GM21825 (cell line): Measurements from ENCODE around the gene NR4A2.
"Not testable (repeated sequence)": the region's sequence is repeated elsewhere in the genome, so short reads cannot be mapped to it uniquely, and the experiment has no call there.

Experiments
- ATAC-seq: cut with Tn5 transposase; IDR thresholded peaks from one replicate; pipeline ENCODE4 v1.9.1; 2021; ENCODE audit warnings: mild to moderate bottlenecking, moderate library complexity; ENCODE audit not compliant: unreplicated experiment

The NR4A2 gene

DNA sequence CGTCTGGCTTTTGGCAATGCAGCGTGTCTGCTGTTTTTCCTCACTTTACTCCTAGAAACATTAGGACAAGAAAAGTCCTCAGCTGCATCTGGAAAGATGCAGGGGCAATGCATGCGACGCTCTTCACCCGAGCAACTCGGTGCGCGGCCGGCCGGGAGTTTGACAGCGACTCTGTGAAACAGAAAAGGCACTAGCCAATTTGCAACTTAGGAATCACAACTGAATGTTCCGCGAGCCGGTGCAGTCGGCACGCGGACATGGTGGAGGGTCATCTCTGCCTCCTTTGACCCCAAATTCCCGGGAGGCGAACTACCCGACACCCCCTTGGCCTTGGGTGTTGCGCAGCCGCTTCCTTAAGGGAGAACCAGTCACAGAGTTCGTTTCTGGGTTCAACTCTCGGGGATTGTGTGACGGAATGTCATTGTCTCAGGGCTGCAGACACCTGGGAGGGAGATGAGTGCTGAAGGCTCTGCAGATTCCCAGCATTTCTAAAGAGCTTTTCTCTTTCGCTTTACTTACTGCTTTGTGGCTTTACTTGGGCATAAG lies 9.8 kb downstream of the NR4A2 start:
- no peak for ATAC-seq

DNA sequence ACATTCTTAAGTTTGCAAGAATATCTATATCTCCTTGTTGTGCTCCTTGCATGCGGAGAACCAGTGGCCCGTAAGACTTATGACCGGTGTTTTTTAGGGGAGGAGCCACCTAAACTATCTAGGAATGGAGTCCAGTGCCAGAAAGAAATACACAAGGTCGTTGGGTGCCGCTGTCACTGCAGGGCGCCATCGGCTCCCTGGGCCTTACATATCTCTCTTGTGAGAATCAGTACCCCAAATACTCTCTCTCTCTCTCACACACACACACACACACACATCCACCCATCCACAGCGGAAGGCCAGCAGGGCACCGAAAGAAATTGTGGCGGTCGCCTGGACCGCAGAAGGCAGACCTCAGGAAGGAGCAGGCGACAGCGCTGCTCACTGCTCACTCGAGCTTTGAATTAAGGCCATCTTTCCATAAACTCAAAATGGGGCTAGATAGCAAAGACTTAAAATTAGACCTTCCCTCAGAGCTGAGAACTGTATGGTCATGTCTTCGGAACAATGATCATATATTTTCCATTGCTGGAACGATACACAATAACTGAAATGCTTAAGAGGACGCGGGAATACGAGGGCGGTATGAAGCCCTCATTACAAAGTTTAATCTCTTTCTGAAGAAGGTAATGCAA lies 10.4 kb downstream of the NR4A2 start:
- peak; percentile 78 for ATAC-seq

DNA sequence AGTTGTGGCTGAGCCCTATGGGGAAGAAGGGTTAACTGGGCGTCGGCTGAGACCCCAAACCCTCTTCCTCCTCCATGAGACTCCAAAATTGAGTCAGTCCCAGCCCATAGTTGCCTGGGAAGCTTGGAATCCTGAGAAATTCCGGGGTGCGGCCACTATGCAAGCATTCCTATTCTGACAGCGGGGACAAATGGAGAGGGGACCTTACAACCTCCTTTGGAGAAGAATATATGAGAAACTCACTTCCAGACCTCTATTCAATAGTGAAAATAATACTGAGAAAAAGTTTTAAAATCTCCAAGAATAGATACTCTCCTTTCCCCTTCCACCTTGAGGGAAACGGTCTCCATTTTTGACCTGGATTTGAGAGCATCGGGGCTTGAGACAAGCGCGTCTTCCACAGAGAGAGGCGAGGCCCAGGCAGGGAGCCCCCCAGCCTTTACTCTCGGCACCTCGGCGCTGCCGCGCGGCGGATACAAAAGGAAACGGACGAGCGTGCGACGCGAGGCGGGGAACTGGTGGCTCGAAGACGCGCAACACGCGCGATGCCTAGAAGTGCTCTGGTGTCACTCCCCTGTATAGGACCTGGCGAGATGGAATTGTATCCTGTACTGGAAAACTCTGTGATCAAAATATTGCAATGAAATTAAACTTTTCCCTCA lies 11.1 kb downstream of the NR4A2 start:
- ATAC-seq: no peak

DNA sequence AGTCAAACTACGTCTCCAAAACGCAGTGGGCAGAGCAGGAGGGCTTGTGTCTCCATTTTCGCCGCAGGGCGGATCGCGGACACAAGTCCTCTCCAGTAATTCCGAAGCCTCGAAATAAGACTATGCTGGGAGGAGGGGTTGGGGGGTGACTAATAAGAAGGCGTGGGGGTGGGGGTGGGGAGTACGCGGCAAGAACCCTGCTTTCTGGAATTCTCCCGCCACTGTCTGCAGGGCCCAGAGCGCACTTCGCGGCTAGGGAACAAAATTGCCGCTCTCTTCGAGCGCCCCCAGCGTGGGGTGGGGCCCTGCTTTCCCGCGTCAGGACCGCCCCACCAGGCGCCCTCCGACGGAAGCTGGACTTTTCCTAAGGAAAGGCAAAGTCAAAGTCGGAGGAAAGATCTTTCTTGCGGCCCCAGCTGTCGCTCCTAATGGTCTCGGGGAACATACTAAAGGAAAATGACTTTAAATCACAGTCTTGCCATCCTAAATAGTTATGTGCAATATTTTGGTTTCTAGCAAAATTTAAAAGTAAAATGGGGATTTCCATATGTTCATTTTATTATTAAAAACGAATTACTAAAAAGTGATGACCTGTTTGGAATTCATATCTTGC lies 11.9 kb downstream of the NR4A2 start:
- ATAC-seq: no peak

DNA sequence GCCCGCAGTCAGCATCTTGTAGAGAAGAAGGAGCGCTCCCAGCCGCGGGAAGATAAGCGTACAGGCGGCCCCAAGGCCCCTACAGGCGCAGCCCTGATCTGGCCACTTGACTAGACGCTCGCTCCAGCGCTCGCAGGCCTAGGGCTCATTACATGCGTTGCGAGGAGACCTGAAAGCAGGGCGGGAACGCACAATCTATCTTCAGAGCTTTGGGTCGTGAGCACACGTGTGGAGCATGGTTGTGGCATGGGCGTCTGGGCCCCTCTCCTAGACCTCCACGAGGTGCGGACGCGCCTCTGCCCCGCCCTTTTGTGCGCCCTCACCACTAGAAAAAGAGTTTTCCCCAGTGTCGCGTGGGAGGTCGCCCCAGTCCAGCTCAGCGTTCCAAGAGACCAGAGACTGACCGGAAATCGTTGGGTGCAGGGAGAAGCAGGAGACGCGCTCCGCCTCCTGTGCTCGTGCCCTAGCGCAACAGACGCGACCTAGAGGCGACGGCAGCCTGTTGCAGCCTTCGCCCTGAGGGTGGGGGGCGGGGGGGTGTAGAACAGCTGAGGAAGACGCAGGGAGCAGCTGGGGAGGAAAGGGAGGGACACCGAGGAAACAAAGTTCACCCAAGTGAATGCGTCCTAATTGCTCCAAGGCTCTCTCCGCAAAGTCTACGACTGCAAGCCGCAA lies 12.6 kb downstream of the NR4A2 start:
- no peak for ATAC-seq

DNA sequence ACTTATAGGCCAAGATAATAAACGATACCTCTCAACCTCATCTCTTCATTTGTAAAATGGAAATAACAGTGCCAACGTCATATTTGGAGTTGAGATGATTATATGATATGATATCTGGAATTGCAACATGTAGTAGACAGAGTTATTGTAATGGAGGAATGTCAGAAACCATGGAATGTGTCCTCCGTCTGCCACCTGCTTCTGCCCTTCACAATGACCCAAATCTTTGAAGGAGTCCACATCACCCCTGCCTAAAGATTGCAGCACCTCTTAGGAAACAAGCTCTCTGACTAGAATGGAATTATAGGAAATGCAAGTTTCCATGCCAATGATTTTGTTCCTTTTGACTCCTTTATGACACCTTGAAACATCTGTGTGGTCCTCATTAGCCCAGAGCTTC lies 14.9 kb downstream of the NR4A2 start:
- no peak for ATAC-seq

DNA sequence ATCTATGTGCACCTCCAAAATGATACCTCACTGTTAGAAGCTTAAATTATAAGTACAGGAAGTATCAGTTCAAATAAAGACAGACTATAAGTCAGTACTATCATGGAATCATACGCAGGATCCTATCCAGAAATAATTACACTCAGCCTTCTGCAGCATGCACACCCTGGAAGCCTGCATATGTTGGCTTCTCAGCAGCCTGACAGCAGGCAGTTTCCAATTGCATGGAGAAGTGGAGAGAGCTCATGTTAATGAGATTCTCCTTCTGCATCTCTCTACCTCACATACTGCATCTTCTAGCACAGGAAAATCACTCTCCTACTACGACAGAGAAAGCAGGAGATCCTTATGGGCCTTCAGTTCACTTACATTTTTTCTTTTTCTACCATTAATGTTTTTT lies 20.5 kb downstream of the NR4A2 start:
- ATAC-seq: no peak

DNA sequence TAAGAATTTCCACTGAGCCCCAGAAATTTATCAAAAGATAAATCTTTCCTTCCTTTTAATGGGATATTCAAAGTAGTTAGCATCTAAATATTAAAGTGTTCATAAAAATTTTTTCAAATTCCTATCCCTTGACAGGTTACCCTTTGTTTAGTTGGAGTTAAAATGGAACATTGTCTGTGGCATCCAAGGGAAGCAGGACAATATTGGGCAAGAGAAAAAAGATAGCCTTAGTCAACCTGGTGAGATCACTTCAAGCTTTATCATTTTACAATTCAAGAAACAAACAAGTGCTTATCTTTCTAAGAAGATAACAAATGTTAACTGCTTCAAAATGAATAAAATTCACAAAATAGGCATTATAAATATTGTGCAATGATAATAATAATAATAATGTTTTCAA lies 21.7 kb downstream of the NR4A2 start:
- no peak for ATAC-seq

DNA sequence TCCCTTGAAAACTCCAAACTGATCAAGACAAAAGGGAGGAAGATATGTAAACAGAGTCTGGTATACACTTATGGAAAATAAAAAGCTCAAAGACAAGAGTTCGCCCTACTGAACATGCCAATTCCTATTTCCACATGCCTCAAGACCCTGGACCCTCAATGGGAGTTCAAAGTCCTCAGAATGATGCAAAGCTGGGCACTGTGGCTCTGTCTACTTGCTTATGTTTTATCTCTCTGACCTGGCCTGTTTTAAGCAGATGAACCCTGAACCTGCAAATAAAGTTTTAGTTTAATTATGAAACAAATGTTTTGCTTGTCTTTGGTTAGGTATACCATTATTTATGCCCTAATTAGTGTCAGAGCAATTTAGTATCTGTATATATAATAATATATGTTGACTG lies 22.6 kb downstream of the NR4A2 start:
- ATAC-seq: no peak

DNA sequence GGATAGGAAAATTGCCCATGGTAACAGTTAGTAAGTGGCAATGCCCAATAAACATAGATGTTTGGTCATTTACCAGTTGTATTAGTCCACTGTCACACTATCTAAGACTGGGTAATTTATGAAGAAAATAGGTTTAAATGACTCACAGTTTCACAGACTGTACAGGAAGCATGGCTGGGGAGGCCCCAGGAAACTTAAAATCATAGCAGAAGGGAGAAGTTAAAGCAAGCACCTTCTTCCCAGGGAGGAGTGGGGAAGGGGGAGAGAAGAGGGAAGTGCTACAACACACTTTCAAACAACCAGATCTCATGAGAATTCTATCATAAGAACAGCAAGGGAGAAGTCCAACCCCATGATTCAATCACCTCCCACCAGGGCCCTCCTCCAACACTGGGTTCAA lies 23.4 kb downstream of the NR4A2 start:
- ATAC-seq: peak; percentile 73

DNA sequence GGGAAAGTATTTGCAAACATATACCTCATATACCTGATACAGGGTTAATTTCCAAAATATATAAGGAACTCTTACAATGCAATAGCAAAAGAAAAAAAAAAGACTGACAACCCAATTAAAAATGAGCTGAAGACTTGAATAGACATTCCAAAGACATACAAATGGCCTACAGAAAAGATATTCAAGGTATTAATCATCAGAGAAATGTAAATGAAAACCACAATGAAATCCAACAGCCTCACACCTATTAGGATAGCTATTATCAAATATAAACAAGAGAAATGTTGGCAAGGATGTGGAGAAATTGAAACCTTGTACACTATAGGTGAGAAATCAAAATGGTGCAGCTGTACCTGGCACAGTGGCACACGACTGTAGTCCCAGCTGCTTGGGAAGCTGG lies 25.7 kb downstream of the NR4A2 start:
- no peak for ATAC-seq

DNA sequence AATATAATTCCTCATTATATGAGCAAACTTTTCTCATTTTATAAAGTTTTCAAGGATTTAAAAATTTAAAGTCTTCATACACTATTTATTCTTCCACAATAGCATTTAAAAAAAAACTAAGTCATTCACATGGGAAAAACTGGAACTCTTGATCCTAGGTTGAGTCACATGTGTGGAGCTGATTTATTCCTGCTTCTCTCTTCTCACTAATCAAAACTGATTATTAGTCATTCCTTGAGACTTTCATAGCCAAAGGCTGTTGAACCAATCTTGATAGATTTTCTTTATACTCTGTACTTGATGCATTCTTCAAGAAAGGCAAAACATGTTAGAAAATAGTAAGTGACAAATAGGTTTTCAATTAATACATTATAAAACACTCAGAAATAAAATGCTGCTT lies 27.4 kb downstream of the NR4A2 start:
- ATAC-seq: no peak

DNA sequence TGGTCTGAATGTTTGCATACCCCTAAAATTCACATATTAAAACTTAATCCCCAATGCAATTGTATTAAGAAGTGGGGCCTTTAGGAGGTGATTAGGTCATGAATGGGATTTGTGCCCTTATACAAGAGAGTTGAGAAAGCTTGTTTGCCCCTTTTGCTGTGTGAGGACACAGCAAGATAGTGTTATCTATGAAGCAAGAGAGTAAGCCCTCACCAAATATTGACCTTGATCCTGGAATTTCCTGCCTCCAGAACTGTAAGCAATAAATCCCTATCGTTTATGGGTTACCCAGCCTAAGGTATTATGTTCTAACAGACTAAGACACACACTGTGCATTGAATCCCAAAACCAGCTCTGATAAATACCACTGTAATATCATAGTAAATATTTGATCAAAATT lies 32.2 kb downstream of the NR4A2 start:
- ATAC-seq: no peak

DNA sequence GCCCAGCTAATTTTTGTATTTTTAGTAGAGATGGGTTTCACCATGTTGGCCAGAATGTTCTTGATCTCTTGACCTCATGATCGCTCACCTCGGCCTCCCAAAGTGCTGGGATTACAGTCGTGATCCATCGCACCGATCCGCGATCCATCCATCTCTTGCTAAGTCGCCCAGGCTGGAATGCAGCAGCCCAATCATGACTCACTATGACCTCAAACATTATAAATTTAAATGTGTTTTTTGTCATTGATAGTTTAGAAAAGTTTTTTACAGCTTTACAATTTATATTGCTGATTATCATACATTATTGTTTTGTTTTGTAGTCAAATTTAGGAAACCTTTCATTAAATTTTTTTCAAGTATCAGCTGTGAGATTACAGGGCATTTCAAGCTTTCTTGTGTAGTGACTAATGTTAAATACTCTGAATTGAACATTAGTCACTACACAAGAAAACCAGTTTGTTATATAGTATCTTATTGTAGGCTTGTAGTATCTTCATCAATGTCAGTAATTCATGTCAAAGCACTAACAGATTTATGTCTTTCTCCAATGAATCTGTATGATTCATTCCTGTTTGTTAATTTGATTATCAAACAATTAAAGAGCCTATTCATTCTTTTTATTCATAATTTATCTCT lies 37.5 kb downstream of the NR4A2 start:
- ATAC-seq: no peak

DNA sequence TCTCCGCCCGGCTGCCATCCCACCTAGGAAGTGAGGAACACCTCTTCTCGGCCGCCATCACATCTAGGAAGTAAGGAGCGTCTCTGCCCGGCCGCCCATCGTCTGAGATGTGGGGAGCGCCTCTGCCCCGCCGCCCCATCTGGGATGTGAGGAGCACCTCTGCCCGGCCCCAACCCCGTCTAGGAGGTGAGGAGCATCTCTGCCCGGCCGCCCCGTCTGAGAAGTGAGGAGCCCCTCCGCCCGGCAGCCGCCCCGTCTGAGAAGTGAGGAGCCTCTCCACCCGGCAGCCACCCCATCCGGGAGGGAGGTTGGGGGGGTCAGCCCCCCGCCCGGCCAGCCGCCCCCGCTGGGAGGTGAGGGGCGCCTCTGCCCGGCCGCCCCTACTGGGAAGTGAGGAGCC lies 39.1 kb downstream of the NR4A2 start:
- ATAC-seq: not testable (repeated sequence)

DNA sequence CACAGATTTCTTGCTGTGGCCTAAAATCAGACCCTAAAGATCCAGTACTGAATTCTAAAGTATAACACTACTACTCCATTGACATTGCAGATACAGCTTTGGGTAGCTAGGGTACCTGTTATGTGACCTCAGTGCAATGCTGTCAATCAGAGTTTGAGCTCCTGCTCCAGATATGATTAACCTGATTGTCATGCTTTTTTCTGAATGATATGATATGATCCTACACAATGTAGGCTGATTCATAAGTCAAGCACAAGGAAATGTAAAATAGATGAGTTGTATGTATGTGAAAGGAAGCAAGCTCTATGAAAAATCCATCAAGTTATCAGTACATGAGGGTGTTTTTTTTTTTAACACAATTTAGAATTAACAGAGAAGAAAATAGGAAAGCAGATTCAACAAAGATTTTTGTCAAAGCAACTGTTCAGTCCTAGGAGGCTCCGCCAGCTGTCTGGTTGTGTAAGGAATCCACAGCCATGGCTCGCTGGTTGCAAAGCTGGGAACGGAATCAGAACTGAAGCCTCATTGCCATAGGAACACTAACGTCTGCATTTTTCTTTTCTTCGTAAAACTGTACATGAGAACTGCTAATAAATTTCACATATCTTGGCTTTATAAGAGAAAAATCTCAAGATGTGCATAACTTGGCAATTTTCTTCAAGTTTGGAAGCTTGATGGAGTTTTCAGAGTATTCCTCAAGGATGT lies 52.9 kb downstream of the NR4A2 start:
- ATAC-seq: no peak
